B cell (primary cell): ENCODE data around the gene KCNJ12. TPM values are rescaled to one million over a fixed set of nuclear protein-coding genes. Genes with fewer than 3 reads are reported as not detected.
"Not testable (repeated sequence)": the region's sequence is repeated elsewhere in the genome, so short reads cannot be mapped to it uniquely, and the experiment has no call there.

Source experiments
- ATAC-seq: fragments of 200-7000 bp; cut with Tn5 transposase; one replicate; pipeline ENCODE4 v1.10.0; 2021; ENCODE audit warnings: low read depth, mild to moderate bottlenecking, moderate number of reproducible peaks, moderate library complexity
- CTCF ChIA-PET: fragments of 350-600 bp; sonication (Branson Sonifier 250); formaldehyde crosslinking; loops from one replicate; lab custom pipeline; 2021; ENCODE audit warnings: antibody characterized with exemption, inconsistent platforms; lab: Charles Lee
- POLR2A ChIA-PET: fragments of 350-600 bp; sonication (Branson Sonifier 250); formaldehyde crosslinking; loops from one replicate; lab custom pipeline; 2021; ENCODE audit warnings: antibody characterized with exemption; lab: Charles Lee
- DNase-seq: peaks from one replicate; pipeline ENCODE4 v3.0.0; 2013
- H2AFZ ChIP-seq: 2 replicates; pipeline ENCODE4 v1.6.1; 2012; ENCODE audit warnings: mild to moderate bottlenecking, low read depth, low read length; ENCODE audit not compliant: insufficient read depth, poor library complexity, severe bottlenecking
- H3K27ac ChIP-seq, 2 donors: 1 replicate in 1 of 2; 2 replicates in 1 of 2; pipeline ENCODE4 v1.5.1; 2012 to 2013; ENCODE audit warnings: low read length in 2 of 2, mild to moderate bottlenecking in 2 of 2, moderate library complexity in 1 of 2
- H3K27me3 ChIP-seq, 4 experiments: fragments of 200-600 bp in 1 of 4; sonication (generic) in 1 of 4; replicated peaks in 1 of 4; 1 replicate in 2 of 4; 2 replicates in 2 of 4; pipeline versions ENCODE4 v1.6.1 to v1.7.0; 2013 to 2016; ENCODE audit warnings: low read length in 3 of 4, mild to moderate bottlenecking in 2 of 4, mixed read lengths in 1 of 4, moderate library complexity in 1 of 4; ENCODE audit not compliant: insufficient read depth in 4 of 4, control insufficient read depth in 3 of 4; ENCODE audit errors: control extremely low read depth in 1 of 4
- H3K36me3 ChIP-seq, 2 experiments: replicated peaks in 1 of 2; 1 replicate in 1 of 2; 2 replicates in 1 of 2; pipeline versions ENCODE4 v1.6.1 to v1.7.1; 2013; ENCODE audit warnings: low read length in 1 of 2; ENCODE audit not compliant: insufficient read depth in 2 of 2, control insufficient read depth in 1 of 2; ENCODE audit errors: control extremely low read depth in 1 of 2, extremely low read depth in 1 of 2
- H3K4me1 ChIP-seq, 2 donors: fragments of 200-600 bp in 1 of 2; sonication (generic) in 1 of 2; 1 replicate in 1 of 2; 2 replicates in 1 of 2; pipeline versions ENCODE4 v1.5.1 to v1.6.1; 2013 to 2017; ENCODE audit warnings: low read length in 2 of 2; ENCODE audit not compliant: control insufficient read depth in 2 of 2, insufficient read depth in 2 of 2
- H3K4me2 ChIP-seq: replicated peaks from 2 replicates; pipeline ENCODE3; 2012; ENCODE audit warnings: mild to moderate bottlenecking, low read depth, low read length; ENCODE audit not compliant: poor library complexity, severe bottlenecking
- H3K4me3 ChIP-seq, 5 experiments: fragments of 200-600 bp in 1 of 5; sonication (generic) in 1 of 5; 1 replicate in 3 of 5; 2 replicates in 2 of 5; pipeline versions ENCODE4 v1.5.1 to v1.7.0; 2011 to 2016; ENCODE audit warnings: low read length in 4 of 5, mild to moderate bottlenecking in 4 of 5, low read depth in 2 of 5, control low read depth in 1 of 5, moderate library complexity in 1 of 5; ENCODE audit not compliant: insufficient read depth in 1 of 5; ENCODE audit errors: control extremely low read depth in 1 of 5, extremely low read depth in 1 of 5
- H3K79me2 ChIP-seq: fragments of 200-600 bp; sonication (generic); one replicate; pipeline ENCODE4 v1.6.0; 2016; ENCODE audit warnings: low read length; ENCODE audit not compliant: control insufficient read depth, insufficient read depth
- H3K9ac ChIP-seq: fragments of 200-600 bp; sonication (generic); 2 replicates; pipeline ENCODE4 v1.6.1; 2017; ENCODE audit warnings: mild to moderate bottlenecking, low read length, moderate library complexity
- H3K9me3 ChIP-seq, 3 donors: one replicate each; pipeline versions ENCODE4 v1.6.1 to v1.7.1; 2013; ENCODE audit warnings: low read length in 2 of 3; ENCODE audit not compliant: control insufficient read depth in 2 of 3, insufficient read depth in 1 of 3; ENCODE audit errors: control extremely low read depth in 1 of 3
- H4K20me1 ChIP-seq: 2 replicates; pipeline ENCODE4 v1.6.0; 2012; ENCODE audit warnings: mild to moderate bottlenecking, low read length; ENCODE audit not compliant: insufficient read depth, control insufficient read depth, poor library complexity, severe bottlenecking
- H3K27ac Mint-ChIP-seq: one replicate; pipeline ENCODE4 v1.8.0; 2021; ENCODE audit warnings: mixed read lengths
- H3K27me3 Mint-ChIP-seq: one replicate; pipeline ENCODE4 v1.8.0; 2021; ENCODE audit warnings: mixed read lengths
- H3K4me1 Mint-ChIP-seq: one replicate; pipeline ENCODE4 v1.8.0; 2021; ENCODE audit warnings: mixed read lengths
- H3K4me3 Mint-ChIP-seq: one replicate; pipeline ENCODE4 v1.8.0; 2021; ENCODE audit warnings: mixed read lengths
- H3K9me3 Mint-ChIP-seq: one replicate; pipeline ENCODE4 v1.8.0; 2022; ENCODE audit warnings: mixed read lengths; ENCODE audit not compliant: insufficient read depth
- CTCF ChIP-seq: fragments of 200-600 bp; IDR thresholded peaks from one replicate; pipeline ENCODE4 v1.8.0; 2022; ENCODE audit warnings: antibody characterized with exemption, mild to moderate bottlenecking
- EZH2 ChIP-seq: IDR thresholded peaks from 2 replicates; pipeline ENCODE4 v1.6.1; 2012; ENCODE audit warnings: borderline replicate concordance, low read depth, mild to moderate bottlenecking, moderate library complexity, low read length; ENCODE audit not compliant: insufficient read depth, poor library complexity, severe bottlenecking
- WGBS: methylation state at CpG from one replicate; pipeline ENCODE4 v1.1.5; 2013; ENCODE audit warnings: missing lambda C conversion rate; ENCODE audit not compliant: insufficient coverage; 5-methylcytosine and 5-hydroxymethylcytosine counted together
- intact Hi-C: fragments of 100-400 bp; cut with micrococcal nuclease; formaldehyde crosslinking; loops from one replicate; pipeline ENCODE4 v1.10.0; 2022
- polyA plus RNA-seq: library from polyadenylated mRNA; depleted of rRNA; stranded (reverse); fragments of >200 nt; gene quantifications from 2 replicates; pipeline ENCODE4 v1.2.3, GENCODE V29; 2012
- total RNA-seq, 2 donors: library from RNA; stranded (reverse); fragments of 120-200 nt in 1 of 2; gene quantifications; 1 replicate in 1 of 2; 2 replicates in 1 of 2; pipeline versions ENCODE4 v1.2.3 to v1.2.4, GENCODE V29; 2013 to 2022

Gene KCNJ12
- total and polyA plus RNA-seq, 2 donors (not counting 1 experiment from before 2014, with no cell fraction given) = not detected

- no peaks in the 10 kb centered on the region for H3K4me1 ChIP-seq
- no peak overlapping the region for H3K27ac ChIP-seq
- H3K4me2 ChIP-seq = no peak overlapping the region
- H4K20me1 ChIP-seq = no peaks in the 10 kb centered on the region
- H3K9ac ChIP-seq = no peak overlapping the region
- no peak for DNase-seq
- no peak overlapping the region for H3K27ac Mint-ChIP-seq
- ChIA-PET CTCF (no interaction called here), POLR2A (no interaction called here)
- H3K4me3 Mint-ChIP-seq = no peak overlapping the region
- H3K9me3 ChIP-seq = peaks cover 0 to 9% (median 0%) of the 10 kb centered on the region in 3 donors
- no peak overlapping the region for H2AFZ ChIP-seq
- ATAC-seq = no peak
- WGBS = 52% methylated on average over 7 of the region's 7 CpGs
- TF ChIP-seq EZH2 = no peak
- no peak for TF ChIP-seq CTCF
- no peaks in the 10 kb centered on the region for H3K27me3 ChIP-seq
- no peaks in the 10 kb centered on the region for H3K9me3 Mint-ChIP-seq
- no peak overlapping the region for H3K4me3 ChIP-seq
- H3K27me3 Mint-ChIP-seq = peaks cover 3% of the 10 kb centered on the region
- intact Hi-C loops = no loop called here
- no peaks in the 10 kb centered on the region for H3K4me1 Mint-ChIP-seq
- H3K36me3 ChIP-seq = no peaks in the 10 kb centered on the region
- H3K79me2 ChIP-seq = no peaks in the 10 kb centered on the region
These were observed 37.1 kb upstream of the KCNJ12 start for GRCh38 chr17:21339011-21339410.

GRCh38 chr17:21339571-21339970, 36.6 kb upstream of the KCNJ12 start:
- H3K4me1 ChIP-seq, H3K36me3 ChIP-seq, H3K27ac Mint-ChIP-seq, H3K27me3 Mint-ChIP-seq, H3K9ac ChIP-seq, H3K4me2 ChIP-seq, H3K27me3 ChIP-seq, DNase-seq, ATAC-seq, POLR2A ChIA-PET, H3K4me1 Mint-ChIP-seq, H3K9me3 Mint-ChIP-seq, H3K79me2 ChIP-seq, H4K20me1 ChIP-seq, H3K4me3 ChIP-seq, H3K27ac ChIP-seq, CTCF ChIA-PET, intact Hi-C loops, H3K9me3 ChIP-seq, H3K4me3 Mint-ChIP-seq, H2AFZ ChIP-seq: not testable (repeated sequence)
- WGBS = 96% methylated on average over 4 of the region's 11 CpGs

- CTCF ChIA-PET, H3K4me2 ChIP-seq, POLR2A ChIA-PET, H3K4me1 ChIP-seq, H3K27ac Mint-ChIP-seq, intact Hi-C loops, H3K36me3 ChIP-seq, H3K4me3 Mint-ChIP-seq, H3K27ac ChIP-seq, H3K79me2 ChIP-seq, H3K4me1 Mint-ChIP-seq, H3K9me3 ChIP-seq, H3K9ac ChIP-seq, DNase-seq, H3K4me3 ChIP-seq, ATAC-seq, H3K27me3 ChIP-seq, H3K27me3 Mint-ChIP-seq, H4K20me1 ChIP-seq, H3K9me3 Mint-ChIP-seq, H2AFZ ChIP-seq: not testable (repeated sequence)
- 90% methylated on average over 6 of the region's 6 CpGs for WGBS
These were observed 35.8 kb upstream of the KCNJ12 start for GRCh38 chr17:21340407-21340806.
